RPMI7951 (cell line): ENCODE measurements around the gene RRP12. TPM values are rescaled to one million over a fixed set of nuclear protein-coding genes. Genes with fewer than 3 reads are reported as not detected.
"Not testable (repeated sequence)": the region's sequence is repeated elsewhere in the genome, so short reads cannot be mapped to it uniquely, and the experiment has no call there.

Source experiments
- DNase-seq: peaks from one replicate; pipeline ENCODE4 v3.0.0-alpha.2; 2012; ENCODE audit warnings: low read depth
- total RNA-seq: library from RNA; depleted of rRNA; stranded (reverse); fragments of >200 nt; shearing (Covaris generic); gene quantifications from 2 replicates; pipeline ENCODE4 v1.2.3, GENCODE V29; 2014

RRP12 gene
- total RNA-seq, 1 experiment from 2014 or later: 15.4 TPM

GRCh38 chr10:97372233-97372875 is 28.8 kb downstream of the RRP12 start:
- DNase-seq: no peak

GRCh38 chr10:97371696-97372095 is 29.4 kb downstream of the RRP12 start:
- no peak for DNase-seq

- no peak for DNase-seq
These were observed 34.0 kb downstream of the RRP12 start for GRCh38 chr10:97367126-97367649.

GRCh38 chr10:97366572-97366971 is 34.6 kb downstream of the RRP12 start:
- DNase-seq: no peak

- no peak for DNase-seq
These were observed 35.3 kb downstream of the RRP12 start for GRCh38 chr10:97365761-97366351.

GRCh38 chr10:97363071-97363470 is 38.1 kb downstream of the RRP12 start:
- DNase-seq: no peak

- no peak for DNase-seq
These were observed 38.7 kb downstream of the RRP12 start for GRCh38 chr10:97362310-97363033.

- no peak for DNase-seq
These were observed 39.6 kb downstream of the RRP12 start for GRCh38 chr10:97361537-97361901.

GRCh38 chr10:97360705-97361536 is 40.2 kb downstream of the RRP12 start:
- no peak for DNase-seq

GRCh38 chr10:97358781-97359180 is 42.4 kb downstream of the RRP12 start:
- DNase-seq: no peak

GRCh38 chr10:97358349-97358748 is 42.8 kb downstream of the RRP12 start:
- no peak for DNase-seq

- DNase-seq: no peak
These were observed 44.2 kb downstream of the RRP12 start for GRCh38 chr10:97356918-97357317.

GRCh38 chr10:97356318-97356914 is 44.7 kb downstream of the RRP12 start:
- DNase-seq: peak; percentile 25

- DNase-seq: no peak
These were observed 45.6 kb downstream of the RRP12 start for GRCh38 chr10:97355571-97355975.

GRCh38 chr10:97353945-97354344 is 47.2 kb downstream of the RRP12 start:
- no peak for DNase-seq

- DNase-seq: no peak
These were observed 51.2 kb downstream of the RRP12 start for GRCh38 chr10:97349752-97350513.

- DNase-seq: no peak
These were observed 53.8 kb downstream of the RRP12 start for GRCh38 chr10:97347317-97347716.

- DNase-seq: not testable (repeated sequence)
These were observed 57.5 kb downstream of the RRP12 start for GRCh38 chr10:97343664-97344063.

- DNase-seq: no peak
These were observed 59.7 kb downstream of the RRP12 start for GRCh38 chr10:97341416-97341815.

- DNase-seq: no peak
These were observed 63.1 kb downstream of the RRP12 start for GRCh38 chr10:97338041-97338440.
